ENCODE results near the gene TMEM37. TPM values are rescaled to one million over a fixed set of nuclear protein-coding genes. Genes with fewer than 3 reads are reported as not detected.

The TMEM37 gene
- total RNA-seq, 1 experiment from 2014 or later, result 4.2 TPM

- DNase-seq, result peak; percentile 54
- H3K4me3 ChIP-seq (ENCODE audit: insufficient read depth, low read depth, low read length), result no peak overlapping the region
- no peaks in the 10 kb centered on the region for H3K36me3 ChIP-seq (replicated peaks; ENCODE audit: control insufficient read depth, insufficient read depth, low read length)
- peaks cover 2% of the 10 kb centered on the region; the same call in 1 of the 2 replicates for H3K27me3 ChIP-seq (ENCODE audit: control insufficient read depth, insufficient read depth, low read length)
Observed at GRCh38 chr2:119434664-119435063, 3.0 kb downstream of the TMEM37 start.

- no peaks in the 10 kb centered on the region for H3K36me3 ChIP-seq (replicated peaks; ENCODE audit: control insufficient read depth, insufficient read depth, low read length)
- H3K27me3 ChIP-seq (ENCODE audit: control insufficient read depth, insufficient read depth, low read length), result peaks cover 2% of the 10 kb centered on the region; the same call in 1 of the 2 replicates
- no peak overlapping the region for H3K4me3 ChIP-seq (ENCODE audit: insufficient read depth, low read depth, low read length)
- DNase-seq, result no peak
Observed at GRCh38 chr2:119435081-119435952, 3.7 kb downstream of the TMEM37 start.

- peaks cover 2% of the 10 kb centered on the region; the same call in 1 of the 2 replicates for H3K27me3 ChIP-seq (ENCODE audit: control insufficient read depth, insufficient read depth, low read length)
- H3K4me3 ChIP-seq (ENCODE audit: insufficient read depth, low read depth, low read length), result no peak overlapping the region
- H3K36me3 ChIP-seq (replicated peaks; ENCODE audit: control insufficient read depth, insufficient read depth, low read length), result no peaks in the 10 kb centered on the region
- no peak for DNase-seq
Observed at GRCh38 chr2:119435953-119436297, 4.3 kb downstream of the TMEM37 start.

- no peak overlapping the region for H3K4me3 ChIP-seq (ENCODE audit: insufficient read depth, low read depth, low read length)
- DNase-seq, result peak; percentile 18
Observed at GRCh38 chr2:119436993-119437772, 5.5 kb downstream of the TMEM37 start.

GRCh38 chr2:119438128-119438656 lies 6.5 kb downstream of the TMEM37 start:
- DNase-seq, result peak; percentile 14
- Histone ChIP-seq H3K27me3 (ENCODE audit: control insufficient read depth, insufficient read depth, low read length) (no peaks in the 10 kb centered on the region; the same call in 1 of the 2 replicates), H3K4me3 (ENCODE audit: insufficient read depth, low read depth, low read length) (no peak overlapping the region), H3K36me3 (replicated peaks; ENCODE audit: control insufficient read depth, insufficient read depth, low read length) (no peaks in the 10 kb centered on the region)

More at GRCh38 chr2:119436993-119437772, 5.5 kb downstream of the TMEM37 start:
- no peaks in the 10 kb centered on the region for H3K36me3 ChIP-seq (replicated peaks; ENCODE audit: control insufficient read depth, insufficient read depth, low read length)
- H3K27me3 ChIP-seq (ENCODE audit: control insufficient read depth, insufficient read depth, low read length), result peaks cover 2% of the 10 kb centered on the region; the same call in 1 of the 2 replicates

GRCh38 chr2:119438726-119439284 lies 7.2 kb downstream of the TMEM37 start:
- no peak for DNase-seq
- Histone ChIP-seq H3K4me3 (ENCODE audit: insufficient read depth, low read depth, low read length) (no peak overlapping the region), H3K27me3 (ENCODE audit: control insufficient read depth, insufficient read depth, low read length) (no peaks in the 10 kb centered on the region), H3K36me3 (replicated peaks; ENCODE audit: control insufficient read depth, insufficient read depth, low read length) (no peaks in the 10 kb centered on the region)

GRCh38 chr2:119439574-119440500 lies 8.2 kb downstream of the TMEM37 start:
- Histone ChIP-seq H3K4me3 (ENCODE audit: insufficient read depth, low read depth, low read length) (no peak overlapping the region), H3K36me3 (replicated peaks; ENCODE audit: control insufficient read depth, insufficient read depth, low read length) (no peaks in the 10 kb centered on the region), H3K27me3 (ENCODE audit: control insufficient read depth, insufficient read depth, low read length) (no peaks in the 10 kb centered on the region)
- DNase-seq, result peak; percentile 22

GRCh38 chr2:119440501-119440870 lies 8.8 kb downstream of the TMEM37 start:
- no peaks in the 10 kb centered on the region for H3K27me3 ChIP-seq (ENCODE audit: control insufficient read depth, insufficient read depth, low read length)
- no peak overlapping the region for H3K4me3 ChIP-seq (ENCODE audit: insufficient read depth, low read depth, low read length)
- peak; percentile 18 for DNase-seq
- no peaks in the 10 kb centered on the region for H3K36me3 ChIP-seq (replicated peaks; ENCODE audit: control insufficient read depth, insufficient read depth, low read length)

GRCh38 chr2:119440873-119441272 lies 9.2 kb downstream of the TMEM37 start:
- no peaks in the 10 kb centered on the region for H3K27me3 ChIP-seq (ENCODE audit: control insufficient read depth, insufficient read depth, low read length)
- no peaks in the 10 kb centered on the region for H3K36me3 ChIP-seq (replicated peaks; ENCODE audit: control insufficient read depth, insufficient read depth, low read length)
- no peak overlapping the region for H3K4me3 ChIP-seq (ENCODE audit: insufficient read depth, low read depth, low read length)
- DNase-seq, result no peak

GRCh38 chr2:119441376-119442225 lies 9.9 kb downstream of the TMEM37 start:
- no peak overlapping the region for H3K4me3 ChIP-seq (ENCODE audit: insufficient read depth, low read depth, low read length)
- H3K27me3 ChIP-seq (ENCODE audit: control insufficient read depth, insufficient read depth, low read length), result no peaks in the 10 kb centered on the region
- peak; percentile 27 for DNase-seq
- no peaks in the 10 kb centered on the region for H3K36me3 ChIP-seq (replicated peaks; ENCODE audit: control insufficient read depth, insufficient read depth, low read length)

- no peak overlapping the region for H3K4me3 ChIP-seq (ENCODE audit: insufficient read depth, low read depth, low read length)
- H3K27me3 ChIP-seq (ENCODE audit: control insufficient read depth, insufficient read depth, low read length), result no peaks in the 10 kb centered on the region
- H3K36me3 ChIP-seq (replicated peaks; ENCODE audit: control insufficient read depth, insufficient read depth, low read length), result no peaks in the 10 kb centered on the region
- no peak for DNase-seq
Observed at GRCh38 chr2:119442226-119442619, 10.6 kb downstream of the TMEM37 start.

GRCh38 chr2:119442850-119443249 lies 11.2 kb downstream of the TMEM37 start:
- Histone ChIP-seq H3K36me3 (replicated peaks; ENCODE audit: control insufficient read depth, insufficient read depth, low read length) (no peaks in the 10 kb centered on the region), H3K4me3 (ENCODE audit: insufficient read depth, low read depth, low read length) (no peak overlapping the region), H3K27me3 (ENCODE audit: control insufficient read depth, insufficient read depth, low read length) (no peaks in the 10 kb centered on the region)
- no peak for DNase-seq

GRCh38 chr2:119446037-119446436 lies 14.4 kb downstream of the TMEM37 start:
- no peak for DNase-seq
- Histone ChIP-seq H3K27me3 (ENCODE audit: control insufficient read depth, insufficient read depth, low read length) (no peaks in the 10 kb centered on the region), H3K36me3 (replicated peaks; ENCODE audit: control insufficient read depth, insufficient read depth, low read length) (no peaks in the 10 kb centered on the region), H3K4me3 (ENCODE audit: insufficient read depth, low read depth, low read length) (no peak overlapping the region)

Measured in H7 (cell line).